ENCODE results near the gene TRPV4. TPM values are rescaled to one million over a fixed set of nuclear protein-coding genes. Genes with fewer than 3 reads are reported as not detected.

TRPV4 gene
- total RNA-seq, 6 experiments from 2014 or later = 5.3 to 10.3 (median 6.7) TPM

- Histone ChIP-seq H3K27me3 (no peaks in the 10 kb centered on the region), H3K9me3 (no peaks in the 10 kb centered on the region), H3K4me1 (peaks cover 0 to 37% (median 17%) of the 10 kb centered on the region in 4 donors), H3K36me3 (no peaks in the 10 kb centered on the region), H3K27ac (no peak overlapping the region), H3K4me3 (no peak overlapping the region)
- DNase-seq (peak in 2 of 3 donors; percentile 35 to 53), ATAC-seq (peak in 1 of 4 donors; percentile 16)
- intact Hi-C loops (cut with DNase I) = no loop called here
- no peak for TF ChIP-seq POLR2A (IDR thresholded peaks at IDR 0.05)
- TF ChIP-seq, protein P1, sequence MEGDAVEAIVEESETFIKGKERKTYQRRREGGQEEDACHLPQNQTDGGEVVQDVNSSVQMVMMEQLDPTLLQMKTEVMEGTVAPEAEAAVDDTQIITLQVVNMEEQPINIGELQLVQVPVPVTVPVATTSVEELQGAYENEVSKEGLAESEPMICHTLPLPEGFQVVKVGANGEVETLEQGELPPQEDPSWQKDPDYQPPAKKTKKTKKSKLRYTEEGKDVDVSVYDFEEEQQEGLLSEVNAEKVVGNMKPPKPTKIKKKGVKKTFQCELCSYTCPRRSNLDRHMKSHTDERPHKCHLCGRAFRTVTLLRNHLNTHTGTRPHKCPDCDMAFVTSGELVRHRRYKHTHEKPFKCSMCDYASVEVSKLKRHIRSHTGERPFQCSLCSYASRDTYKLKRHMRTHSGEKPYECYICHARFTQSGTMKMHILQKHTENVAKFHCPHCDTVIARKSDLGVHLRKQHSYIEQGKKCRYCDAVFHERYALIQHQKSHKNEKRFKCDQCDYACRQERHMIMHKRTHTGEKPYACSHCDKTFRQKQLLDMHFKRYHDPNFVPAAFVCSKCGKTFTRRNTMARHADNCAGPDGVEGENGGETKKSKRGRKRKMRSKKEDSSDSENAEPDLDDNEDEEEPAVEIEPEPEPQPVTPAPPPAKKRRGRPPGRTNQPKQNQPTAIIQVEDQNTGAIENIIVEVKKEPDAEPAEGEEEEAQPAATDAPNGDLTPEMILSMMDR (IDR thresholded peaks at IDR 0.05) = no peak
- WGBS (ENCODE audit: insufficient coverage, low coverage, low lambda C conversion rate, missing lambda C conversion rate) = 35% methylated on average over 10 of the region's 22 CpGs
Measured at GRCh38 chr12:109734219-109735000, 98.8 kb downstream of the TRPV4 start.

Small RNAs within 50 kb of the gene (microRNA-seq; reads per million reads assigned to microRNA genes)
- 0 to 0.87 reads per million in 2 donors for gene MIR4497

Small RNAs within 50 kb of the gene (small RNA-seq; reads per million reads assigned to genes)
- 0 reads per million in 2 experiments for gene MIR4497
- gene RN7SL441P = 0 reads per million in 2 experiments

Other genes starting within 250 kb of the TRPV4 start
- 1 to 10 TPM in 5 of 6 experiments, under 1 TPM in 1; 0.34 to 4.3 (median 1.2) TPM for gene FAM222A, start 119.6 kb downstream of the TRPV4 start, total RNA-seq
- 10 to 100 TPM in 5 of 6 experiments, 1 to 10 TPM in 1; 9.8 to 20.8 (median 13.6) TPM for gene GLTP, start 47.1 kb upstream of the TRPV4 start, total RNA-seq
- 1 to 10 TPM; 4.9 to 8.8 (median 6.8) TPM for gene TCHP, start 66.9 kb upstream of the TRPV4 start, total RNA-seq
- 10 to 100 TPM; 13.3 to 24.8 (median 16.8) TPM for gene GIT2, start 163.0 kb upstream of the TRPV4 start, total RNA-seq
- gene ANKRD13A, start 166.0 kb upstream of the TRPV4 start, total RNA-seq = 10 to 100 TPM; 14.4 to 33.7 (median 24.6) TPM
- gene C12orf76, start 215.1 kb upstream of the TRPV4 start, total RNA-seq = 10 to 100 TPM in 1 of 6 experiments, 1 to 10 TPM in 5; 3.0 to 10.1 (median 6.4) TPM